H1 (cell line): ENCODE data around the gene HLX.

Source experiments
- CHD2 ChIP-seq: IDR thresholded peaks from 2 replicates; pipeline ENCODE4 v1.6.1; 2012; ENCODE audit warnings: low read length, improper control_type of control experiment
- CTCF ChIP-seq, 3 experiments: IDR thresholded peaks; 1 replicate in 2 of 3; 2 replicates in 1 of 3; pipeline versions ENCODE4 v1.5.1 to v1.6.1; 2011; ENCODE audit warnings: low read length in 3 of 3, mild to moderate bottlenecking in 3 of 3, inconsistent platforms in 2 of 3, low read depth in 1 of 3, moderate library complexity in 1 of 3; ENCODE audit not compliant: insufficient read depth in 1 of 3; ENCODE audit errors: control extremely low read depth in 1 of 3
- EGR1 ChIP-seq: IDR thresholded peaks from 2 replicates; pipeline ENCODE4 v1.6.1; 2011; ENCODE audit warnings: low read depth, low read length, borderline replicate concordance
- EP300 ChIP-seq, 2 experiments: IDR thresholded peaks; 1 replicate in 1 of 2; 2 replicates in 1 of 2; pipeline ENCODE4 v1.6.1; 2011 to 2012; ENCODE audit warnings: low read depth in 2 of 2, low read length in 2 of 2, mild to moderate bottlenecking in 2 of 2, borderline replicate concordance in 1 of 2, inconsistent platforms in 1 of 2, moderate library complexity in 1 of 2
- POLR2A ChIP-seq, 2 experiments: IDR thresholded peaks; 1 replicate in 1 of 2; 2 replicates in 1 of 2; pipeline ENCODE4 v1.6.1; 2011; ENCODE audit warnings: low read depth in 2 of 2, low read length in 2 of 2, mild to moderate bottlenecking in 2 of 2; ENCODE audit errors: control extremely low read depth in 1 of 2
- RAD21 ChIP-seq, 2 experiments: IDR thresholded peaks in 1 of 2; conservative IDR thresholded peaks in 1 of 2; 2 replicates each; pipeline ENCODE4 v1.6.1; 2011; ENCODE audit warnings: low read depth in 2 of 2, low read length in 2 of 2, improper control_type of control experiment in 1 of 2, inconsistent platforms in 1 of 2, mild to moderate bottlenecking in 1 of 2, moderate library complexity in 1 of 2
- SIN3A ChIP-seq, 2 experiments: IDR thresholded peaks in 1 of 2; conservative IDR thresholded peaks in 1 of 2; 2 replicates each; pipeline ENCODE4 v1.6.1; 2011 to 2012; ENCODE audit warnings: low read length in 2 of 2, improper control_type of control experiment in 1 of 2, low read depth in 1 of 2, mild to moderate bottlenecking in 1 of 2
- YY1 ChIP-seq: IDR thresholded peaks from 2 replicates; pipeline ENCODE4 v1.6.1; 2011; ENCODE audit warnings: low read depth, mild to moderate bottlenecking, low read length
- ZNF274 ChIP-seq: IDR thresholded peaks from 2 replicates; pipeline ENCODE4 v1.7.0; 2012; ENCODE audit warnings: low read length, borderline replicate concordance; ENCODE audit errors: extremely low read depth

- TF ChIP-seq RAD21 (IDR thresholded peaks at IDR 0.05 in 1 of 2, conservative IDR thresholded peaks at IDR 0.05 in 1 of 2; ENCODE audit: low read depth in 2 of 2, low read length in 2 of 2): no peak
- no peak for TF ChIP-seq YY1
- TF ChIP-seq CTCF (IDR thresholded peaks at IDR 0.05; ENCODE audit: control extremely low read depth in 1 of 3, insufficient read depth in 1 of 3, low read depth in 1 of 3, low read length in 3 of 3): no peak
- no peak for TF ChIP-seq EGR1
- TF ChIP-seq EP300 (IDR thresholded peaks at IDR 0.05; ENCODE audit: borderline replicate concordance in 1 of 2, low read depth in 2 of 2, low read length in 2 of 2): no peak
- no peak for TF ChIP-seq SIN3A (conservative IDR thresholded peaks at IDR 0.05 in 1 of 2, IDR thresholded peaks at IDR 0.05 in 1 of 2; ENCODE audit: low read depth in 1 of 2, low read length in 2 of 2)
- no peak for TF ChIP-seq POLR2A (IDR thresholded peaks at IDR 0.05; ENCODE audit: control extremely low read depth in 1 of 2, low read depth in 2 of 2, low read length in 2 of 2)
- TF ChIP-seq CHD2: no peak
- no peak for TF ChIP-seq ZNF274
These were observed 49.6 kb downstream of the HLX start for GRCh38 chr1:220928725-220929300.
